CD4-positive, alpha-beta T cell treated with Interleukin-6 at 100 ng/mL for 8 hours (primary cell): Measurements from ENCODE around the gene CDKN2D.

ENCODE experiments used
- DNase-seq: peaks from one replicate; pipeline ENCODE4 v3.0.0-alpha.2; 2020; ENCODE audit warnings: mixed read lengths, low spot score

Gene CDKN2D

GRCh38 chr19:10568826-10569651 is at the start of gene CDKN2D:
CDKN2D (minus strand) TSS chr19:10568979; CDS start chr19:10568653, 326 bp downstream.
- peak; percentile 100 for DNase-seq

- DNase-seq: no peak
These were observed 48.8 kb upstream of the CDKN2D start for GRCh38 chr19:10617409-10618121.

- peak; percentile 6 for DNase-seq
These were observed 46.7 kb upstream of the CDKN2D start for GRCh38 chr19:10615429-10616023.

- no peak for DNase-seq
These were observed 43.8 kb upstream of the CDKN2D start for GRCh38 chr19:10612499-10613119.

- no peak for DNase-seq
These were observed 43.1 kb upstream of the CDKN2D start for GRCh38 chr19:10611907-10612306.

- DNase-seq: peak; percentile 8
These were observed 35.7 kb upstream of the CDKN2D start for GRCh38 chr19:10604460-10604980.

- peak; percentile 43 for DNase-seq
These were observed 35.2 kb upstream of the CDKN2D start for GRCh38 chr19:10603873-10604459.

GRCh38 chr19:10603084-10603872 is 34.5 kb upstream of the CDKN2D start:
- peak; percentile 86 for DNase-seq

- peak; percentile 88 for DNase-seq
These were observed 33.7 kb upstream of the CDKN2D start for GRCh38 chr19:10602330-10603083.

GRCh38 chr19:10601999-10602329 is 33.2 kb upstream of the CDKN2D start:
- no peak for DNase-seq

GRCh38 chr19:10600149-10600548 is 31.4 kb upstream of the CDKN2D start:
- no peak for DNase-seq

GRCh38 chr19:10593820-10594637 is 25.2 kb upstream of the CDKN2D start:
- DNase-seq: no peak

- DNase-seq: no peak
These were observed 24.4 kb upstream of the CDKN2D start for GRCh38 chr19:10593148-10593547.

- DNase-seq: no peak
These were observed 19.0 kb upstream of the CDKN2D start for GRCh38 chr19:10587839-10588150.

- no peak for DNase-seq
These were observed 18.5 kb upstream of the CDKN2D start, which contains the start of gene AP1M2 for GRCh38 chr19:10587022-10587838. AP1M2 (minus strand) TSS chr19:10587312; CDS start chr19:10587231, 81 bp downstream.

GRCh38 chr19:10586396-10586795 is 17.6 kb upstream of the CDKN2D start:
- no peak for DNase-seq

- DNase-seq: no peak
These were observed 14.4 kb upstream of the CDKN2D start for GRCh38 chr19:10583036-10583776.

GRCh38 chr19:10582091-10582490 is 13.3 kb upstream of the CDKN2D start:
- no peak for DNase-seq
